HuH-7 (cell line): ENCODE measurements around the gene OCLN.
"Not testable (repeated sequence)": the region's sequence is repeated elsewhere in the genome, so short reads cannot be mapped to it uniquely, and the experiment has no call there.

Source experiments
- DNase-seq: peaks from one replicate; pipeline ENCODE4 v3.0.0; 2011; ENCODE audit warnings: low spot score

OCLN gene

GRCh38 chr5:69528035-69528434 is 35.4 kb downstream of the OCLN start:
- DNase-seq: no peak

- DNase-seq: no peak
These were observed 36.0 kb downstream of the OCLN start for GRCh38 chr5:69528609-69529008.

- DNase-seq: no peak
These were observed 38.2 kb downstream of the OCLN start for GRCh38 chr5:69530561-69531405.

GRCh38 chr5:69531406-69531801 is 38.8 kb downstream of the OCLN start:
- no peak for DNase-seq

GRCh38 chr5:69537911-69538310 is 45.3 kb downstream of the OCLN start:
- not testable (repeated sequence) for DNase-seq

- not testable (repeated sequence) for DNase-seq
These were observed 46.1 kb downstream of the OCLN start for GRCh38 chr5:69538735-69539134.

GRCh38 chr5:69541347-69541746 is 48.8 kb downstream of the OCLN start:
- not testable (repeated sequence) for DNase-seq

- DNase-seq: not testable (repeated sequence)
These were observed 50.4 kb downstream of the OCLN start for GRCh38 chr5:69542838-69543618.

- DNase-seq: not testable (repeated sequence)
These were observed 52.0 kb downstream of the OCLN start for GRCh38 chr5:69544602-69545001.

GRCh38 chr5:69559908-69560330 is 67.3 kb downstream of the OCLN start, which contains the start of gene GTF2H2C:
Gene GTF2H2C (plus strand): TSS chr5:69560191. CDS start chr5:69565133, 4,942 bp downstream.
- not testable (repeated sequence) for DNase-seq

GRCh38 chr5:69560587-69561431 is 68.2 kb downstream of the OCLN start:
- not testable (repeated sequence) for DNase-seq

- DNase-seq: not testable (repeated sequence)
These were observed 73.6 kb downstream of the OCLN start for GRCh38 chr5:69566172-69566571.

GRCh38 chr5:69568072-69568471 is 75.5 kb downstream of the OCLN start:
- DNase-seq: not testable (repeated sequence)

GRCh38 chr5:69583356-69583755 is 90.8 kb downstream of the OCLN start:
- not testable (repeated sequence) for DNase-seq

- not testable (repeated sequence) for DNase-seq
These were observed 103.7 kb downstream of the OCLN start for GRCh38 chr5:69596114-69596840.

GRCh38 chr5:69601947-69602346 is 109.4 kb downstream of the OCLN start:
- DNase-seq: not testable (repeated sequence)

GRCh38 chr5:69606839-69607238 is 114.2 kb downstream of the OCLN start:
- not testable (repeated sequence) for DNase-seq
